HepG2 (cell line): ENCODE results near the gene TTC8. TPM values are rescaled to one million over a fixed set of nuclear protein-coding genes. Genes with fewer than 3 reads are reported as not detected.

ENCODE experiments used
- ATAC-seq: fragments of 200-7000 bp; cut with Tn5 transposase; 3 replicates; pipeline ENCODE4 v1.9.1; 2020; ENCODE audit warnings: mild to moderate bottlenecking, moderate library complexity
- BruUV-seq: library from RNA; stranded (reverse); fragments of 400-500 nt; replicated peaks from 2 replicates; lab custom pipeline; 2021; lab: Mats Ljungman, UMichigan
- CTCF ChIA-PET: fragments of 300-600 bp; formaldehyde crosslinking; extraction: SDS; loops from one replicate; lab custom pipeline; 2021; ENCODE audit warnings: low total read pairs, inconsistent platforms, low intra/inter-chr PET ratio; lab: Yijun Ruan, JAX
- POLR2A ChIA-PET: fragments of 350-600 bp; sonication (Branson Sonifier 250); formaldehyde crosslinking; loops from one replicate; lab custom pipeline; 2020; ENCODE audit warnings: antibody characterized with exemption, inconsistent platforms; lab: Yijun Ruan, JAX
- DNase-seq: peaks from one replicate; pipeline ENCODE4 v3.0.0-alpha.2; 2015; ENCODE audit warnings: low spot score
- FAIRE-seq: peaks from 3 replicates; lab custom pipeline; 2011; peaks lifted over from hg19 to GRCh38; lab: Jason Lieb, UNC
- H2AFZ ChIP-seq: one replicate; pipeline ENCODE4 v1.6.1; 2011; ENCODE audit warnings: low read length, inconsistent platforms
- H3K27ac ChIP-seq: fragments of 300-600 bp; 3 replicates; pipeline ENCODE4 v1.8.0; 2011; ENCODE audit warnings: mixed run types, mild to moderate bottlenecking, mixed read lengths, low read length, inconsistent platforms; ENCODE audit not compliant: insufficient read depth; ENCODE audit errors: extremely low read length
- H3K27me3 ChIP-seq, 2 experiments: fragments of 200-600 bp in 1 of 2; 2 replicates in 1 of 2; 3 replicates in 1 of 2; pipeline versions ENCODE4 v1.6.0 to v1.8.0; 2011; ENCODE audit warnings: low read length in 2 of 2, mild to moderate bottlenecking in 2 of 2, moderate library complexity in 2 of 2, inconsistent platforms in 1 of 2; ENCODE audit not compliant: insufficient read depth in 2 of 2, control insufficient read depth in 1 of 2
- H3K36me3 ChIP-seq, 2 experiments: fragments of 200-600 bp in 1 of 2; replicated peaks in 1 of 2; 2 replicates in 1 of 2; 3 replicates in 1 of 2; pipeline versions ENCODE4 v1.5.1 to v1.8.0; 2011; ENCODE audit warnings: low read length in 2 of 2, inconsistent platforms in 1 of 2; ENCODE audit not compliant: insufficient read depth in 2 of 2, control insufficient read depth in 1 of 2
- H3K4me1 ChIP-seq: 2 replicates; pipeline ENCODE4 v1.5.1; 2012; ENCODE audit warnings: low read length, inconsistent platforms; ENCODE audit not compliant: insufficient read depth
- H3K4me2 ChIP-seq: 2 replicates; pipeline ENCODE4 v1.6.0; 2011; ENCODE audit warnings: low read depth, low read length, inconsistent platforms
- H3K4me3 ChIP-seq, 3 experiments: fragments of 200-600 bp in 1 of 3; sonication (generic), shearing (Covaris generic) in 1 of 3; replicated peaks in 1 of 3; 2 replicates each; pipeline ENCODE4 v1.5.1; 2011 to 2016; ENCODE audit warnings: low read length in 3 of 3, inconsistent platforms in 2 of 3, low read depth in 2 of 3, mild to moderate bottlenecking in 2 of 3, control low read depth in 1 of 3, mixed read lengths in 1 of 3; ENCODE audit not compliant: insufficient read depth in 1 of 3
- H3K79me2 ChIP-seq: one replicate; pipeline ENCODE4 v1.6.1; 2011; ENCODE audit warnings: low read length, inconsistent platforms; ENCODE audit not compliant: insufficient read depth
- H3K9ac ChIP-seq: 2 replicates; pipeline ENCODE4 v1.6.0; 2011; ENCODE audit warnings: mild to moderate bottlenecking, low read depth, low read length, inconsistent platforms; ENCODE audit not compliant: insufficient read depth
- H3K9me3 ChIP-seq: 2 replicates; pipeline ENCODE4 v1.5.1; 2012; ENCODE audit warnings: mild to moderate bottlenecking, low read length
- H4K20me1 ChIP-seq: 2 replicates; pipeline ENCODE4 v1.6.0; 2011; ENCODE audit warnings: inconsistent platforms, mild to moderate bottlenecking, low read length, moderate library complexity; ENCODE audit not compliant: insufficient read depth
- ARID2 ChIP-seq: sonication (generic); formaldehyde crosslinking; IDR thresholded peaks from 2 replicates; pipeline ENCODE4 v1.8.1; 2022; ENCODE audit warnings: mild to moderate bottlenecking, missing genetic modification reagents, borderline replicate concordance
- ELF1 ChIP-seq: sonication (generic); formaldehyde crosslinking; IDR thresholded peaks from 2 replicates; pipeline ENCODE4 v1.4.0; 2020; ENCODE audit warnings: missing genetic modification reagents
- MAFK ChIP-seq, 2 experiments: IDR thresholded peaks in 1 of 2; conservative IDR thresholded peaks in 1 of 2; 2 replicates each; pipeline ENCODE4 v1.6.1; 2011; ENCODE audit warnings: improper control_type of control experiment in 2 of 2, low read length in 2 of 2
- MAX ChIP-seq: IDR thresholded peaks from 2 replicates; pipeline ENCODE4 v1.6.1; 2012; ENCODE audit warnings: inconsistent platforms
- REXO4 ChIP-seq: sonication (generic); formaldehyde crosslinking; IDR thresholded peaks from 2 replicates; pipeline ENCODE4 v1.8.0; 2022; ENCODE audit warnings: missing genetic modification reagents, mild to moderate bottlenecking, borderline replicate concordance
- RFX3 ChIP-seq: IDR thresholded peaks from 2 replicates; pipeline ENCODE4 v1.6.1; 2016; ENCODE audit warnings: missing biosample characterization, missing genetic modification reagents
- SAP130 ChIP-seq: IDR thresholded peaks from 2 replicates; pipeline ENCODE4 v1.6.1; 2016; ENCODE audit warnings: low read depth
- SRY ChIP-seq: sonication (generic); formaldehyde crosslinking; IDR thresholded peaks from 2 replicates; pipeline ENCODE4 v1.8.0; 2022; ENCODE audit warnings: mild to moderate bottlenecking, missing genetic modification reagents
- ZBTB7B ChIP-seq: sonication (generic); formaldehyde crosslinking; IDR thresholded peaks from 2 replicates; pipeline ENCODE4 v1.4.0; 2020; ENCODE audit warnings: missing genetic modification reagents
- ZC3H13 ChIP-seq: sonication (generic); formaldehyde crosslinking; IDR thresholded peaks from 2 replicates; pipeline ENCODE4 v1.8.1; 2023; ENCODE audit warnings: mild to moderate bottlenecking, missing genetic modification reagents, moderate library complexity
- ZNF143 ChIP-seq: sonication (generic); formaldehyde crosslinking; IDR thresholded peaks from 2 replicates; pipeline ENCODE4 v1.4.0; 2020; ENCODE audit warnings: missing genetic modification reagents
- ZNF180 ChIP-seq: sonication (generic); formaldehyde crosslinking; IDR thresholded peaks from 2 replicates; pipeline ENCODE4 v1.4.0; 2020; ENCODE audit warnings: low read depth, missing genetic modification reagents, borderline replicate concordance
- ZNF230 ChIP-seq: sonication (generic); formaldehyde crosslinking; IDR thresholded peaks from 2 replicates; pipeline ENCODE4 v1.4.0; 2020; ENCODE audit warnings: mild to moderate bottlenecking, missing genetic modification reagents
- ZNF564 ChIP-seq: sonication (generic); formaldehyde crosslinking; IDR thresholded peaks from 2 replicates; pipeline ENCODE4 v1.8.1; 2023; ENCODE audit warnings: mild to moderate bottlenecking, missing genetic modification reagents
- ZNF720 ChIP-seq: sonication (generic); formaldehyde crosslinking; IDR thresholded peaks from 2 replicates; pipeline ENCODE4 v1.4.0; 2020; ENCODE audit warnings: missing genetic modification reagents
- ZNF749 ChIP-seq: sonication (generic); formaldehyde crosslinking; IDR thresholded peaks from 2 replicates; pipeline ENCODE4 v1.8.0; 2022; ENCODE audit warnings: mild to moderate bottlenecking, missing genetic modification reagents, moderate library complexity, borderline replicate concordance
- WGBS: methylation state at CpG from one replicate; pipeline ENCODE4 v1.1.6; 2017; ENCODE audit warnings: low lambda C conversion rate; 5-methylcytosine and 5-hydroxymethylcytosine counted together
- in situ Hi-C: cut with HindIII; loops from 2 replicates; pipeline ENCODE4 v1.10.0; 2017; ENCODE audit warnings: low pct_unique_long_range_greater_than_20kb; ENCODE audit not compliant: extremely low pct_ligation_motif_present
- intact Hi-C: fragments of 100-400 bp; cut with micrococcal nuclease; formaldehyde crosslinking; loops from one replicate; pipeline ENCODE4 v1.10.0; 2022; ENCODE audit not compliant: unreplicated experiment
- polyA plus RNA-seq, 8 experiments: library from polyadenylated mRNA; depleted of rRNA in 3 of 8; stranded (reverse) in 7 of 8; unstranded in 1 of 8; fragments of >200 nt; fragmentation: Illumina TruSeq in 4 of 8; extraction: Trizol in 4 of 8; gene quantifications; 2 replicates each; pipeline versions ENCODE4 v1.2.1 to v1.2.3, GENCODE V29; 2011 to 2016; ENCODE audit warnings: low read depth in 4 of 8, missing spikeins in 1 of 8, mixed read lengths in 1 of 8; ENCODE audit not compliant: insufficient read depth in 1 of 8
- total RNA-seq, 5 experiments: library from RNA; depleted of rRNA; stranded (reverse); fragments of >200 nt; fragmentation: Illumina TruSeq; extraction: Trizol; gene quantifications; 2 replicates each; pipeline ENCODE4 v1.2.3, GENCODE V29; 2016; ENCODE audit warnings: low read depth in 1 of 5
- TF ChIP-seq, protein P1 (sequence below): sonication (generic); formaldehyde crosslinking; conservative IDR thresholded peaks from 2 replicates; pipeline ENCODE4 v1.4.0; 2020; ENCODE audit warnings: missing genetic modification reagents
- TF ChIP-seq, protein P2 (sequence below): IDR thresholded peaks from 2 replicates; pipeline ENCODE4 v1.6.1; 2016; ENCODE audit warnings: missing compliant biosample characterization, missing genetic modification reagents, borderline replicate concordance

The TTC8 gene
- total and polyA plus RNA-seq, 2 of the 13 experiments (the other 11 are each of a cell fraction or from before 2014, with no cell fraction given) = 13.8 to 15.2 TPM

DNA sequence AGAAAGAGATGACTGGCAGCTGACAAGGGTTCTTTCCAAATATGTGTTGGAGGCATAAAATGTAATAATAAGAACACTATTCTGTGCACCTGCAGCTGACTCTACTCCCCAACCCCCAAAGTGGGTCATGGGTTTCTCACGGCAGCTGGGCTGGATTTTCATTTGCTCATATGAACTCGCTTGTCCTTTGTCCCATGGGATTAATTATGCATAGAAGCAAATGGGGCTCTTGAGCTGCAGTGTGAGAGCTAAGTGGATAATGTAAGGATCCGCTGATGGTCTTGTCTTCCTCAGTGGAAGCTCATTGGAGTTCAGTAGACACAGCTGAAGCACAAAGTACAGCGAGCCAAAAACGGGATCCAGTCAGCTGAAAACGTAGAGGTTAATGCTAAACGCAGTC lies 46.3 kb downstream of the TTC8 start:
- in situ Hi-C loops = no loop called here
- Histone ChIP-seq H3K79me2 (no peaks in the 10 kb centered on the region), H3K27me3 (no peaks in the 10 kb centered on the region), H3K27ac (no peak overlapping the region), H3K9ac (no peak overlapping the region), H3K4me1 (no peaks in the 10 kb centered on the region), H3K9me3 (no peaks in the 10 kb centered on the region), H2AFZ (no peak overlapping the region), H3K4me2 (no peak overlapping the region), H3K36me3 (peaks cover 3 to 15% of the 10 kb centered on the region in 2 experiments; a peak in 4 of 5 replicates), H3K4me3 (no peak overlapping the region), H4K20me1 (no peaks in the 10 kb centered on the region)
- WGBS = 91% methylated on average over 7 of the region's 7 CpGs
- FAIRE-seq (no peak), DNase-seq (no peak), ATAC-seq (no peak)
- CTCF ChIA-PET = no interaction called here
- POLR2A ChIA-PET = no interaction called here
- no TSS peak for BruUV-seq
- intact Hi-C loops = no loop called here
- no peak for TF ChIP-seq ZC3H13 (CRISPR knock-in tag)

DNA sequence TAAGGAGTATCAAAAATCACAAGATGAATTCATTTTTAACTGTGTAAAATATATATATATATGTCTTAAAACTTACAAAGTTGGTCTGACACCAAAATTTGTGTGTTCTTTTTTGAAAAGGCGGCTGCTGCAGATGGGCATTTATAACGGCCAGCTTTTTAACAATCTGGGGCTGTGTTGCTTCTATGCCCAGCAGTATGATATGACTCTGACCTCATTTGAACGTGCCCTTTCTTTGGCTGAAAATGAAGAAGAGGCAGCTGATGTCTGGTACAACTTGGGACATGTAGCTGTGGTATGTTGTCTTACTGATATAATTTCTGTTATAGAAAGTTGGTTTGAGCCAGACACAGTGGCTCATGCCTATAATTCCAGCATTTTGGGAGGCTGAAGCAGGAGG lies 47.0 kb downstream of the TTC8 start:
- no peak for FAIRE-seq
- H2AFZ ChIP-seq = no peak overlapping the region
- no peaks in the 10 kb centered on the region for H3K9me3 ChIP-seq
- H3K36me3 ChIP-seq = peaks cover 3 to 15% of the 10 kb centered on the region in 2 experiments; a peak in 4 of 5 replicates
- CTCF ChIA-PET = no interaction called here
- no peak overlapping the region for H3K27ac ChIP-seq
- POLR2A ChIA-PET = no interaction called here
- intact Hi-C loops = no loop called here
- no peak overlapping the region for H3K4me3 ChIP-seq
- 90% methylated on average over 3 of the region's 3 CpGs for WGBS
- no peaks in the 10 kb centered on the region for H3K79me2 ChIP-seq
- DNase-seq = no peak
- BruUV-seq = no TSS peak
- no peak overlapping the region for H3K9ac ChIP-seq
- in situ Hi-C loops = no loop called here
- no peak for ATAC-seq
- no peak overlapping the region for H3K4me2 ChIP-seq
- H3K27me3 ChIP-seq = no peaks in the 10 kb centered on the region
- H4K20me1 ChIP-seq = no peaks in the 10 kb centered on the region
- no peaks in the 10 kb centered on the region for H3K4me1 ChIP-seq
- TF ChIP-seq ARID2 (CRISPR knock-in tag) (no peak), ZNF720 (CRISPR knock-in tag) (no peak), ZNF564 (no peak), ZNF143 (CRISPR knock-in tag) (no peak), ZNF180 (CRISPR knock-in tag) (no peak), REXO4 (CRISPR knock-in tag) (no peak), ELF1 (no peak), MAX (no peak), ZBTB7B (CRISPR knock-in tag) (no peak), MAFK (conservative IDR thresholded peaks at IDR 0.05 in 1 of 2, IDR thresholded peaks at IDR 0.05 in 1 of 2; ENCODE audit: low read length in 2 of 2) (no peak), SAP130 (CRISPR knock-in tag) (no peak), ZNF230 (CRISPR knock-in tag) (no peak), SRY (CRISPR knock-in tag) (no peak), ZNF749 (CRISPR knock-in tag) (no peak), RFX3 (CRISPR knock-in tag) (no peak)
- TF ChIP-seq, protein P1, sequence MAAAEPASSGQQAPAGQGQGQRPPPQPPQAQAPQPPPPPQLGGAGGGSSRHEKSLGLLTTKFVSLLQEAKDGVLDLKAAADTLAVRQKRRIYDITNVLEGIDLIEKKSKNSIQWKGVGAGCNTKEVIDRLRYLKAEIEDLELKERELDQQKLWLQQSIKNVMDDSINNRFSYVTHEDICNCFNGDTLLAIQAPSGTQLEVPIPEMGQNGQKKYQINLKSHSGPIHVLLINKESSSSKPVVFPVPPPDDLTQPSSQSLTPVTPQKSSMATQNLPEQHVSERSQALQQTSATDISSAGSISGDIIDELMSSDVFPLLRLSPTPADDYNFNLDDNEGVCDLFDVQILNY (CRISPR knock-in tag) = no peak
- TF ChIP-seq, protein P2, sequence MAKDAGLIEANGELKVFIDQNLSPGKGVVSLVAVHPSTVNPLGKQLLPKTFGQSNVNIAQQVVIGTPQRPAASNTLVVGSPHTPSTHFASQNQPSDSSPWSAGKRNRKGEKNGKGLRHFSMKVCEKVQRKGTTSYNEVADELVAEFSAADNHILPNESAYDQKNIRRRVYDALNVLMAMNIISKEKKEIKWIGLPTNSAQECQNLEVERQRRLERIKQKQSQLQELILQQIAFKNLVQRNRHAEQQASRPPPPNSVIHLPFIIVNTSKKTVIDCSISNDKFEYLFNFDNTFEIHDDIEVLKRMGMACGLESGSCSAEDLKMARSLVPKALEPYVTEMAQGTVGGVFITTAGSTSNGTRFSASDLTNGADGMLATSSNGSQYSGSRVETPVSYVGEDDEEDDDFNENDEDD = no peak
